Measurements from ENCODE around the gene HLA-DOB.
A peak's percentile ranks its signal among the peaks of the same experiment; 100 is the strongest.
"Not testable (repeated sequence)": the region's sequence is repeated elsewhere in the genome, so short reads cannot be mapped to it uniquely, and the experiment has no call there.

HLA-DOB gene

GRCh38 chr6:32807020-32807580 lies 9.7 kb downstream of the HLA-DOB start:
- DNase-seq = no peak

GRCh38 chr6:32805404-32805803 lies 11.4 kb downstream of the HLA-DOB start:
- not testable (repeated sequence) for DNase-seq

GRCh38 chr6:32803416-32803815 lies 13.4 kb downstream of the HLA-DOB start:
- no peak for DNase-seq

DNA sequence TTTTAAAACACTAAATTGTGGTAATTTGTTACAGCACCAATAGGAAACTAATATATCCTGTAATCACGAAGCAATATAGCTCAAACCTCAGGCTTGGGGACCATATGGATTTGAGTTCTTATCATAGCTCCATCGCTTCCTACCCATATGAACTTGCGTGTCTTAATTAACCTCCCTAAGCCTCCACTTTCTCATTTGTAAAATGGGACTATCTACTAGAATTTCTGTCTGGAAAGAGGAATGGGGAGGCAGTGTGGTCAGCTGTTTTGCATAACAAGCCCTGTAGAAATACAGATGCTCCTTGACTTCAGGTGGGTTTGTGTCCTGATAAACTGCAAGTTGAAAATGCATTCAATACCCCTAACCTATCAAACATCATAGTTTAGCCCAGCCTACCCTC lies 17.1 kb downstream of the HLA-DOB start:
- no peak for DNase-seq

- no peak for DNase-seq
Observed at GRCh38 chr6:32799168-32799567, 17.6 kb downstream of the HLA-DOB start.

DNA sequence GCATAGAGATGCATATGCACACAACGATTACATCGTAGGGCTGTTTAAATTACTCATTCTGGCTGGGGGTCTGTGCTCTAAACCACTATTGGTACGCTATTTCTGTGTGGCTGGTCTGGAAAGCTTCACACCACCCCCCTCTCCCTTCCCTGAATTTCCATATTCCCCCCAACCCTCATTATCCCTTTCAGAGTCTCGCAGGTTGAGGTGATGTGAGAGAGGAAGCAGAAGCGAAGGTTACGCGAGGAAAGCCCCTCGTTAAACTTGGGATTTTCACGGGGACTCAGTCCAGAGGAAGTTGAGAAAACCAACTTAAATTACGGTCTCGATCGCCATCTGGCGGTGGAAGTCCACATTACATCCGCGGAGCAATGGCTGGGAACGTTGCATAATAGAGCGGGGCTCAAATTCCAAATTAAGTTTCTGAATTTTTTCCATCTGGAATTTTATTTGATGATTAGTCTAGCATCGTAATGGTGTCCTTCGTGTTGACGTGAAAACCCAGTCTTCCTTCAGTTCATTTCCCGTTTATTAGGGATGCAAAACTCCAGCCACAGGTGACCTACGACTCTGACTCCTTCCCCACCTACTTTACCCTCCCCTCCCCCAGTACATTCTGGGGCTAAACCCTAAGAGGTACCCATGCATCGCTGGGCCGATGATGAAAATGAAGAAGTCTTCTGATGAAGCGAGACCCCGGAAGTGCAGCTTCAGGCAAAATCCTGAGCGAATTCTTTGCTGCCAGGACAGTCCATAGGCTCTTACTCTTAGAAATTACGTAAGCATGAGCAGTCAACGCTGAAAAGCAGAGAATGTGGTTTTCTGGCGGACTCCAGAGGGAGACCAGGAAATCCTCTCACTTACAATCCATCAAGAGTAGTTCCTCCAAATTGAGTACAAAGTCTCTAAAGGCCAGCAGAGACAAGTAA lies 19.7 kb downstream of the HLA-DOB start:
- DNase-seq = peak; percentile 26

- no peak for DNase-seq
Observed at GRCh38 chr6:32794510-32794909, 22.3 kb downstream of the HLA-DOB start.

DNA sequence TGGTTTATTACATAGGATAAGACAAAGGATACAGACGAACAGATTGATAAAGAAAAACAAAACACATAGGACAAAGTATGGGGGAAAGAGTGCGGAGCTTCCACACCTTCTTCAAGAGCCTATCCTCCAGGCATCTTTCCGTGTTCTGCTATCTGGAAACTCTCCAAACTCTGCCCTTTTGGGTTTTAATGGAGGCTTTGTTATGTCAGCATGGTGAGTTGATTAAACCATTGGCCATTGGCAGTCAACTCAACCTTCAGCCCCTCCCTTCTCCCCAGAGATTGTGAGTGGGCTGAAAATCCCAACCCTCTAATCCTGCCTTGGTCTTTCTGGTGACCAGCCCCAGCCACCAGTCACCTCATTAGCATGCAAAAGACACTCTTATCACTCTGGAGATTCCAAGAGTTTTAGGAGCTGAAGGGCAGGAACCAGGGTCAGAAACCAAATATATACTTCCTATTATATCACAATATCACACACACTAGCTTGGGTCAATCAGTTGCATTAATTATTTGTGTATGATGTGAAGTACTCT lies 23.8 kb downstream of the HLA-DOB start:
- no peak for DNase-seq

DNA sequence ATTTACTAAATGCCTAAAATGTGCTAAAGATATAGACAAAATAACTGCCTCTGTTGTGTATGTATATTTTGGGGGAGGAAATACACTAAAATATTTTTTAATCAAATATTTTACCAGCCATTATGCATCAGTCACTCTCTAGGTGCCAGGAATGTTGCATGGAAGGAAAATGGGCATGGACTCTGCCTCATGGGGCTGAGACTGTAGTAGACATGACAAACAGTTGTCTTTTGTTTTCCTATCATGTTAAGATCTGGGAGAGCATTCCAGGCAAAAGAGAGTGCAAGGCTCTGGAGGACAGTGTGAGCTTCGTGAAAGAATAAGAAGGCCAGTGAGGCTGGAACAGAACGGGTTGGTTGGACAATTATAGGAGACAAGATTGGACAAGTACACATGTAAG lies 26.5 kb downstream of the HLA-DOB start:
- no peak for DNase-seq

DNA sequence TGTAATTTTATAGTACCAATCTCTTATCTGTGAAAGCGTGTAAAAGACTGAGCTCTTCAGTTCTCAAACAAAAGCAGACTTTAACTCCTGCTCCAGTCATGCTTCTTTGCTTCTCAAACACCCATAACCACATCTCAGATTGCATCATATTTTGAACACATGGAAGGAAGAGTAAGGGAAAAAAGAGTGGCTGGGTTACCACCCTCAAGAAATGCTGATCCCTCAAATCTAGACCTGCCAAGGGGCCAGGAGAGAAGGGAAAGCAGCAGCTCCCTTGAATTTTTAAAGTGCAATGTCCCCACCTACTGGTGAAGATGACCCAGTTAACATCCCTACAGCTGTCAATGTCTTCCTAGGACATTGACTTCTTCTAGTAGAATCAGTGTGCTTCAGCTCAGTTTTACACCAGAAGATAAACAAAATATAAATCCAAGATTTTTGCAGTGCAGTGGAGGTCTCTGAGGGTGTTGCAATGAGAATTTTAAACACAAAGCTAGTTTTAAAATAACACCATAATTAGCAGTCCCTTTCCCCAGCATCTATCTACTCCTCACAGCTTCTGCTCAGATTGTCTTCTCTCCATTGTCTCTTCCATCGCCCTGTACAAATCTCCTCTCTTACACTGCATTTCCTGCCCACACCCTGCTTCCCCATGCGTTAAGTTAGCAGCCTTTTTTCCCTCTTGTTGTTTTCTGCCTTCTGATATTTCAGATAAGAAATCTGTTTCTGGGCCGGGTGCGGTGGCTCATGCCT lies 30.8 kb downstream of the HLA-DOB start:
- DNase-seq = peak; percentile 24

DNA sequence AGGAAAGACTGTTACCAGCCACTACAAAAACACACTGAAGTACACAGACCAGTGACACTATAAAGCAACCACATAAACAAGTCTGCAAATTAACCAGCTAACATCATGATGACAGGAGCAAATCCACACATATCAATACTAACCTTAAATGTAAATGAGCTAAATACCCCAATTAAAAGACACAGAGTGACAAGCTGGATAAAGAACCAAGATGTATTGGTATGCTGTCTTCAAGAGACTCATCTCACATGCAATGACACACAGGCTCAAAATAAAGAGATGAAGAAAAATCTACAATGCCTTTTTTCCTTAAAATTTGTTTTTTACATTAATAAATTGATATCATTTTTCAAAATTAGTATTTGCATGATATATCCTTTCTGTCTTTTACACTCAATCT lies 33.9 kb downstream of the HLA-DOB start:
- DNase-seq = not testable (repeated sequence)

DNA sequence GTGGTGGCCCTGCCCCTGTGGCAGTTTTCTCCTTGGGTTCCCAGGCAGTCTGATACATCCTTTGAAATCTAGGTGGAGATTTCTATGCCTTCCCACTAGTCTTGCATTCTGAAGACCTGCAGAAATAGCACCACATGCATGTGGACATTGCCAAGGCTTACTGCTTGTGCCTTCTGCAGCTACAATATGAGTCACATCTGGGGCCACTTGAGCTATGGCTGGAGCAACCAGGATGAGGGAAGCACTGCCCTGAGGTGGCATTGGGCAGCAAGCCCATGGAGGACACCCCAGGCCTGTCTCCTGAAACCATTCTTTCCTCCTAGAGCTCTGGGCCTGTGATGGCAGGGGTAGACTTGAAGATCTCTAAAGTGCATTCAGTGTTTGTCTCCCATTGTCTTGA lies 37.8 kb downstream of the HLA-DOB start:
- no peak for DNase-seq

- no peak for DNase-seq
Observed at GRCh38 chr6:32775071-32775470, 41.7 kb downstream of the HLA-DOB start.

- no peak for DNase-seq
Observed at GRCh38 chr6:32774426-32774825, 42.4 kb downstream of the HLA-DOB start.

- no peak for DNase-seq
Observed at GRCh38 chr6:32772656-32773055, 44.1 kb downstream of the HLA-DOB start.

DNA sequence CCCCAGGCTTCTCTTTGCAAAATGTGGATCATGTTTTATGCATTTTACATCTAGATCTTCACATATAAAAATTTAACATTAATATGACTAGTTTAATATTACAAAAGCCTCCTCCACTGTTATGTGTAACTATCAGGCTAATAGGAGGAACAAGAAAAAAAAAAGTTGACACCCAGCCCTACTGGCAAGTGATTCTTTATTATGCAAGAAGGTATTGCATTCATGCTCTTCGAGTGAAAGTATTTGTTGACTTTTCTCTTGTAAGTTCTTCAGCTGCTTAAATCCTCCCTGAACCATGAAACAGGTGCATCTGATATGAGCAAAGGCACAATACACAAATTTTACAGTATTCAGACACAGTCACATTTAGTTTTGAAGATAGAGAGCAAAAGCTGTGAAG lies 52.8 kb downstream of the HLA-DOB start:
- no peak for DNase-seq

- no peak for DNase-seq
Observed at GRCh38 chr6:32763421-32763820, 53.4 kb downstream of the HLA-DOB start, which contains the start of gene HLA-DQB2. Gene HLA-DQB2 (minus strand): TSS chr6:32763532. CDS start chr6:32763470, 62 bp downstream.

Measured in NCI-H774 (cell line).